K562 (cell line): ENCODE results near the gene SLC39A7. TPM values are rescaled to one million over a fixed set of nuclear protein-coding genes. Genes with fewer than 3 reads are reported as not detected.

Source experiments
- ARHGAP35 ChIP-seq: fragments of 450-650 bp; IDR thresholded peaks from 2 replicates; pipeline ENCODE4 v1.6.1; 2018; ENCODE audit not compliant: partially characterized antibody
- CEBPG ChIP-seq, 3 experiments: fragments of 200-800 bp in 1 of 3; sonication (Bioruptor generic) in 1 of 3; sonication (generic) in 1 of 3; formaldehyde crosslinking in 1 of 3; IDR thresholded peaks in 2 of 3; conservative IDR thresholded peaks in 1 of 3; 2 replicates each; pipeline versions ENCODE4 v1.6.1 to v1.8.0; 2016 to 2022; ENCODE audit warnings: missing compliant biosample characterization in 2 of 3, missing genetic modification characterization in 2 of 3, mild to moderate bottlenecking in 1 of 3, missing genetic modification reagents in 1 of 3
- ELF1 ChIP-seq: fragments of 200-800 bp; sonication (Bioruptor generic); IDR thresholded peaks from 2 replicates; pipeline ENCODE4 v1.6.1; 2016; ENCODE audit warnings: missing genetic modification characterization, missing compliant biosample characterization
- EP400 ChIP-seq: fragments of 450-650 bp; IDR thresholded peaks from 2 replicates; pipeline ENCODE4 v1.6.1; 2017; ENCODE audit warnings: antibody characterized with exemption, mild to moderate bottlenecking, moderate library complexity
- GTF2F1 ChIP-seq: IDR thresholded peaks from 2 replicates; pipeline ENCODE4 v1.6.1; 2011; ENCODE audit warnings: low read depth, low read length, improper control_type of control experiment
- IRF9 ChIP-seq: fragments of 450-650 bp; IDR thresholded peaks from 2 replicates; pipeline ENCODE4 v1.6.1; 2016; ENCODE audit warnings: missing biosample characterization, missing genetic modification characterization
- KHSRP ChIP-seq: fragments of 450-650 bp; IDR thresholded peaks from 2 replicates; pipeline ENCODE4 v1.6.1; 2017
- MBD2 ChIP-seq: sonication (generic); IDR thresholded peaks from 2 replicates; pipeline ENCODE4 v1.6.1; 2016; ENCODE audit warnings: low read depth, borderline replicate concordance
- MCM3 ChIP-seq: fragments of 450-650 bp; IDR thresholded peaks from 2 replicates; pipeline ENCODE4 v1.6.1; 2016
- MYBL2 ChIP-seq, 2 experiments: fragments of 450-650 bp in 1 of 2; sonication (generic) in 1 of 2; formaldehyde crosslinking in 1 of 2; IDR thresholded peaks; 2 replicates each; pipeline versions ENCODE4 v1.6.1 to v1.8.1; 2017 to 2022; ENCODE audit warnings: borderline replicate concordance in 1 of 2, inconsistent platforms in 1 of 2, low read depth in 1 of 2, mild to moderate bottlenecking in 1 of 2, missing genetic modification reagents in 1 of 2, moderate library complexity in 1 of 2
- RFX1 ChIP-seq: fragments of 450-650 bp; IDR thresholded peaks from 2 replicates; pipeline ENCODE4 v1.6.1; 2016; ENCODE audit warnings: mild to moderate bottlenecking, moderate library complexity
- SP2 ChIP-seq: IDR thresholded peaks from 2 replicates; pipeline ENCODE4 v1.6.1; 2011; ENCODE audit warnings: mild to moderate bottlenecking, low read depth, low read length, moderate library complexity; ENCODE audit not compliant: poor library complexity, severe bottlenecking; ENCODE audit errors: extremely low read depth
- STAT6 ChIP-seq: sonication (generic); formaldehyde crosslinking; IDR thresholded peaks from 2 replicates; pipeline ENCODE4 v1.8.1; 2023; ENCODE audit warnings: mild to moderate bottlenecking, missing genetic modification reagents
- TGIF2 ChIP-seq: sonication (generic); formaldehyde crosslinking; IDR thresholded peaks from 2 replicates; pipeline ENCODE4 v1.8.1; 2022; ENCODE audit warnings: mild to moderate bottlenecking, missing genetic modification reagents, moderate library complexity
- XRCC3 ChIP-seq: fragments of 450-650 bp; IDR thresholded peaks from 2 replicates; pipeline ENCODE4 v1.6.1; 2017; ENCODE audit warnings: mild to moderate bottlenecking, moderate library complexity
- YBX1 ChIP-seq: fragments of 450-650 bp; IDR thresholded peaks from 2 replicates; pipeline ENCODE4 v1.7.1; 2016; ENCODE audit warnings: mild to moderate bottlenecking
- ZNF165 ChIP-seq: fragments of 250-450 bp; sonication (Bioruptor Pico); IDR thresholded peaks from 2 replicates; pipeline ENCODE4 v1.4.0; 2020; ENCODE audit warnings: borderline replicate concordance
- ZNF57 ChIP-seq: fragments of 450-650 bp; formaldehyde crosslinking; IDR thresholded peaks from 2 replicates; pipeline ENCODE4 v1.4.0; 2020; ENCODE audit warnings: mild to moderate bottlenecking, moderate library complexity
- ZNF609 ChIP-seq: sonication (generic); formaldehyde crosslinking; IDR thresholded peaks from 2 replicates; pipeline ENCODE4 v1.8.1; 2023; ENCODE audit warnings: missing genetic modification reagents, mild to moderate bottlenecking, borderline replicate concordance
- polyA plus RNA-seq, 8 experiments: library from polyadenylated mRNA; depleted of rRNA in 4 of 8; stranded (reverse) in 5 of 8; unstranded in 3 of 8; fragments of >200 nt; fragmentation: Nextera tagmentation in 2 of 8; fragmentation: Illumina TruSeq in 1 of 8; extraction: Ambion mirVana in 2 of 8; extraction: Trizol in 1 of 8; gene quantifications; 2 replicates each; pipeline versions ENCODE4 v1.2.1 to v1.2.3, GENCODE V29; 2011 to 2014; ENCODE audit warnings: inconsistent platforms in 1 of 8, missing spikeins in 1 of 8
- total RNA-seq, 7 experiments: library from RNA; depleted of rRNA in 6 of 7; stranded (reverse); fragments of >200 nt in 6 of 7; fragmentation: Illumina TruSeq in 2 of 7; extraction: Trizol in 2 of 7; gene quantifications; 2 replicates each; pipeline versions ENCODE4 v1.2.1 to v1.2.3, GENCODE V29; 2011 to 2021; ENCODE audit warnings: low replicate concordance in 1 of 7

Gene SLC39A7
- total and polyA plus RNA-seq, 9 of the 15 experiments (the other 6 are each of a cell fraction or from before 2014, with no cell fraction given), result 21.7 to 169 (median 121) TPM

- TF ChIP-seq ZNF609, result 0 out of 2 replicates have a peak, but pooled peaks have one; percentile 12
- TF ChIP-seq ZNF165 (CRISPR knock-in tag), result no peak
- no peak for TF ChIP-seq YBX1
- TF ChIP-seq XRCC3, result no peak
- no peak for TF ChIP-seq MCM3
- peak; percentile 83 for TF ChIP-seq RFX1
- TF ChIP-seq IRF9 (tag), result no peak
- no peak for TF ChIP-seq ZNF57
- TF ChIP-seq ARHGAP35, result no peak
- peak; percentile 88 for TF ChIP-seq EP400
- peak; percentile 84; the same call in 1 of the 2 replicates for TF ChIP-seq MBD2
- TF ChIP-seq TGIF2 (CRISPR knock-in tag), result peak; percentile 94
- TF ChIP-seq GTF2F1, result peak; percentile 71; the same call in 1 of the 2 replicates
- no peak for TF ChIP-seq SP2
- TF ChIP-seq KHSRP, result no peak; the same call in 1 of the 2 replicates
- peak; percentile 94; the same call in 1 of the 2 replicates for TF ChIP-seq STAT6
- TF ChIP-seq MYBL2 (IDR thresholded peaks at IDR 0.05; ENCODE audit: low read depth), result no peak
- TF ChIP-seq MYBL2 (CRISPR knock-in tag; IDR thresholded peaks at IDR 0.05; ENCODE audit: borderline replicate concordance), result no peak
- TF ChIP-seq CEBPG (CRISPR knock-in tag; IDR thresholded peaks at IDR 0.05), result no peak
- TF ChIP-seq CEBPG (tag; conservative IDR thresholded peaks at IDR 0.05 in 1 of 2, IDR thresholded peaks at IDR 0.05 in 1 of 2), result no peak
- no peak for TF ChIP-seq ELF1 (tag)
Measured at GRCh38 chr6:33208091-33208967, 7.7 kb downstream of the SLC39A7 start, which contains the start of gene RING1 (continued).
